ENCODE measurements around the gene THADA. TPM values are rescaled to one million over a fixed set of nuclear protein-coding genes. Genes with fewer than 3 reads are reported as not detected.

THADA gene
- total RNA-seq, 2 experiments from 2014 or later, result 32.0 to 32.1 TPM

DNA sequence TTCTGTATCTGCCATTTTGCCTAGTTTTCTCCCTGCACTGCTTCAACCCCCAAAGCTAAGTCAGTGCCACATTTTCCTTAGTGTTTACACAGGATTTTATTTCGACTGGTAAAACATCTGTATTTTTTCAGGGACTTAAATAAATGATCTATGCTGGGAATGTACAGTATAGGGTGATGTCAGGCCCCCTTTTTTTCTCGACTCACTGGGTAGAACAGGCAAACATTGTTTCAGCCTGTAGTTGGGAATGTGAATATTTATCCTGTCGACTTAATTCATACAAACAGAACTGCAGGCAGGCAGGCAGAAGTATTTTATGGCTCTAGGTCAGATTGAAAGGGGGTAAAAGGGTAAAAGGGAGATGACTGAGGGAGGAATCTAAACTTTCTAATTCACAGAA lies 245.9 kb downstream of the THADA start:
- Mint-ChIP-seq H3K4me1 (no peaks in the 10 kb centered on the region), H3K9me3 (ENCODE audit: low read depth) (no peaks in the 10 kb centered on the region), H3K27ac (no peak overlapping the region), H3K27me3 (no peaks in the 10 kb centered on the region), H3K4me3 (no peak overlapping the region), H3K36me3 (peaks cover 3% of the 10 kb centered on the region)
- no peak for ATAC-seq
- no peak for DNase-seq
- CTCF ChIA-PET, result interaction anchor here (0.6 kb wide), 1 partner anchor 85 kb away, joined by 4 read pairs; no protein-coding TSS in a partner anchor

DNA sequence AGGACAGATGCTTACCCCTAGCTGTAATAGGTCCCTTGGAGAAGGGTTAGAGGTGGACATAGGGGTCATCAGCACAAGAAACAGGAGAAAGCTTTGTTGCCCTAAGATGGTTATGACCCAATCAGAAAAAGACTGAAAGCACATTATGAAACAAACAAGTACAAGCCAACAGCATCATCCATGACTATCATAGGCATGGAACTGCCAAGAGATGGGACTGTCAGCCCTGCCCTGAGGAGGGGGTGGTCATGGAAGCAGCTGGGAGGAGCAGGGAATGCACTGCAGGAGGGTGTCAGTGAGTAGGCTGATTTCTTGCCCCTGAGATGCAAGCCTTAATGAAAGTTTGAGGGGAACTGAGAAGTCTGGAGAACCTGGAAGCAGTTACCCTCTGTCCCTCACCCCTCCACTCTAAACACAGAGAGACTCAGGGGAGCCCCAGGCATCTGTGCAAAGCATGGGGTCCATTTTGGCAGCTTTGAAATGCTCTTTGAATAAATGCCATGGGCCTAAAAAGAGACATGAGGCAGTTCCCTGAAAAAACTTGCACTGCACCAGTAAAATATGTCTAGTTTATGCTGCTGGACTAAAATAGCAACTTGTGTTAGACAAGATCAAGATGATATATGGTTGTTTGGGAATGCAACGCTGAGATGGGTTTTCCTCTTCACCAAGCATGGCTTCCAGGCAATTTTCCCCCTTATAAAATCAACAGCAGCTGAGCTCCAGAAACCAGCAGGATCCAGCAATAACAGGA lies 246.8 kb downstream of the THADA start:
- no peak for DNase-seq
- Mint-ChIP-seq H3K4me3 (no peak overlapping the region), H3K4me1 (no peaks in the 10 kb centered on the region), H3K9me3 (ENCODE audit: low read depth) (no peaks in the 10 kb centered on the region), H3K36me3 (peaks cover 1% of the 10 kb centered on the region), H3K27me3 (no peaks in the 10 kb centered on the region), H3K27ac (no peak overlapping the region)
- CTCF ChIA-PET, result no interaction called here
- no peak for ATAC-seq

DNA sequence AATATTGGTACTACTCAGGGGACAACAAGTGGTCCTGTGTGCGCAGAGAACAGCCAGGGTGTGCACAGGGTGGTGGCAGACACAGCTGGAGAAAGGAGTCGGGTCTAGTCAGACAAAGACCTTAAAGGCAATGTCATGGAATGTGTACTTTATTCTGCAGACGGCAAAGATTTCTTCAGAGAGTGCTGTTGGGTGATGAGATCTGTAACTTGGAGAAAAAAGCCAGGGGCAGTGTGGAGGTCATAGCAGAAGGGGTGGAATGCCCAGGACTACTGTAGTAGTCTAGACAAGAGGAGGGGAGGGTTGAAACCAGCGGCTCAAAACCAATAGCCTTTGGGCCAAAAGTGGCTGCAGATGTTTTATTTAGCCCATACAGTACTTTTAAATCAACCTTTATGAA lies 248.1 kb downstream of the THADA start:
- no peak for DNase-seq
- CTCF ChIA-PET, result no interaction called here
- H3K4me1 Mint-ChIP-seq, result no peaks in the 10 kb centered on the region
- no peak overlapping the region for H3K4me3 Mint-ChIP-seq
- H3K27me3 Mint-ChIP-seq, result no peaks in the 10 kb centered on the region
- no peak overlapping the region for H3K27ac Mint-ChIP-seq
- H3K36me3 Mint-ChIP-seq, result peaks cover 1% of the 10 kb centered on the region
- H3K9me3 Mint-ChIP-seq (ENCODE audit: low read depth), result no peaks in the 10 kb centered on the region
- no peak for ATAC-seq

DNA sequence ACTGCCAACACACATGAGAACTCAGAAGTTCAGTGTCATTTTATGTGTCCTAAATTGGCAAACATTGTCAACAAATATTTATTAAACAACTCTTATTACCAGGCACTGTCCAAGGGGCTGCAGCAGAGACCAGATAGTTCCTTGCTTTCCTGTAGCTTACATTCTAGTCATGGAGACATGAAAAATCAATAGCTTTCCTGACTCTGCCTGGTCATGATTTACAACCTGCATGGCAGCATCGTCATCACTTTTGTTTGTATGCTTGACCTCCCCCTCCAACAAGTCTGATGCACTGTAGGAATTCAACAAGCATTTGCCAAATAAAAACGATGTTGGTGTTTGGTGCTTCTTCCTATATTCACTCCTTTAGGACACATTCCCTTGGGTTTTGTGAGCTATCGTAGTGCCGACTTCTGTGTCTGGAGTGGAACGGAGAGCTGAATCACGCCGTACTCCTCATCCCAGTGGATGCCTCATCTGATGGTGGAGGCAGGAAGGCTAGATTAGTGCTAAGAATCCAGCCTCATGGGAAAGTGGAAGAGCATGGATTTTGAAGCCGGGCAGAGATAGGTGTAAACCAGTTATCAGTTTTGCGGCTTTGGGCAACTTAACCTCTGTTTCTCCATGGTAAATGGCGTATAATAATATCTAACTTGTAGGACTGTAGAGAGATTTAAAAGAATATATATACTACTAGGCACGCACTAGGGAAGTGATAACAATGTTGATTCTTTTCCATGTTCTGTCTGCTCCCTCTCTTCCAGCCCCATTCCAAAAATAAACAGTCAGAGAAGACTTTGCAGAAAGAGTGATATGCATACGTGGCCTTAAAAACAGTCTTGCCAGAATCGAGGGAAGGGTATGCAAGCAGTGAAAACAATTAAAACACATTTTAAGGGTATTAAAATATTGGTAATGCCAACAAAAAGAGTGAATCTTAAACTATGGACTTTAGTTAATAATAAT lies 249.0 kb downstream of the THADA start:
- Mint-ChIP-seq H3K27ac (no peak overlapping the region), H3K9me3 (ENCODE audit: low read depth) (no peaks in the 10 kb centered on the region), H3K4me1 (no peaks in the 10 kb centered on the region), H3K36me3 (peaks cover 5% of the 10 kb centered on the region), H3K4me3 (no peak overlapping the region), H3K27me3 (no peaks in the 10 kb centered on the region)
- DNase-seq (no peak), ATAC-seq (no peak)
- CTCF ChIA-PET, result no interaction called here

DNA sequence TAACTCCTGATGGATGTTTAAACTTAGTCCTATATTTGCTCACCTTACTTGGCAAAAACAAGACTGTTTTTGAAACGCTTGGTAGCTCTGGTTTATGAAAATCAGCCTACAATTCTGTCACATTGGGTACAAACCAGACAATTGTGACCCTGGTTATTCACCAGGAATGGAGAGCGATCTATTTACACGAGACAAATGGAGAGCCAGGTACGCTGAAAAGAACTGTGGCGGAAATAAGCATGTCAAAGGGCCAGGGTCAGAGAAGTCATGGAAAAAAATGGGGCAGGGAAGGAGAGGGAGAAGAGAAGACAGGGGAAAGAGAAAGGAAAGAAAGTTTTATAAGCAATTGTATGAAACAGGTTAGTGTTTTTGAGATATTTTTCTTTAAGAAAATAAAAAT lies 250.0 kb downstream of the THADA start:
- Mint-ChIP-seq H3K36me3 (peaks cover 8% of the 10 kb centered on the region), H3K9me3 (ENCODE audit: low read depth) (no peaks in the 10 kb centered on the region), H3K4me1 (no peaks in the 10 kb centered on the region), H3K27ac (no peak overlapping the region), H3K27me3 (no peaks in the 10 kb centered on the region), H3K4me3 (no peak overlapping the region)
- ATAC-seq (no peak), DNase-seq (no peak)
- CTCF ChIA-PET, result no interaction called here

DNA sequence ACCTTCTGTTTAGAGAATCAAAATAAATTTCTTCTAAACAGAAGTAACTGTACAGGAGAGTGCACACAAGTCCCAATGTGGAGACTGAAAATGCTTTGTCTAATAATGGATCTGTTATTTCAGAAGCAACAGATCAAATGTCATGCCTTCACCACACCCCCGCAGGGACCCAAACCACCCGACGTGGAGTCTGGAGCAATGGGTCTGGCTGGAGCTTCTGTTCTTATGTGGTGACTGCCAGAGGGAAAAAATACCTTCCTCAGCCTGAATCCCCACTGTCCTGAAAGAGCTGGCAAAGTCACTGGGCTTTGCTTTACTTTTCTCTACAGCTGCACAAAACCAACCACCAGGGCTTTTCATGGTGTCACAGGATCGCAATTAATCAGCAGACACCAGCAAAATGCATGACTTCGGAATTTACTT lies 250.4 kb downstream of the THADA start:
- CTCF ChIA-PET, result no interaction called here
- Mint-ChIP-seq H3K4me1 (no peaks in the 10 kb centered on the region), H3K27ac (no peak overlapping the region), H3K27me3 (no peaks in the 10 kb centered on the region), H3K36me3 (peaks cover 8% of the 10 kb centered on the region), H3K9me3 (ENCODE audit: low read depth) (no peaks in the 10 kb centered on the region), H3K4me3 (no peak overlapping the region)
- no peak for ATAC-seq
- DNase-seq, result no peak

DNA sequence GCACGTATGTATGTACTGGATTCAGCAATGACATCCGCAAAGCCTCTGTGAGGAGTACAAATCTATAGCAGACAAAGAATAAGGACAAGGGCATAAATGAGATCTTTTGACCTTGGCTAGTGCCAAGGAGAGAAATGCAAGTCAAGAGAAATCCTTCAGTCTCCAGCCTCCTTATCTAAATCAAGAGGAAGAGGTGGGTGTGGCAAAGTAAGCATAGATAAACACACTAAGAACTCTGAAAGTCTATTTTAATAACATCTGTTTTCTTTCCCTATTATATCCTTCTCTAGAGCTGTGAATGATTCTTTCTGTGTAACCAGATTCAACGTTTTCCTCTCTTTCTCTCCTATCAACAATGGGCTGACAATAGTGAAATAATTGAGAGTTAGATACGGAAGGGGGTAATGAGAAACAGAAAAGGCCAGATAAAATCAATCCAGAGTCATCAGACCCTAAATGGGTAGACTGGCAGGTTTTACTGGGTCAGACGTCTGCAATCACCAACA lies 250.9 kb downstream of the THADA start:
- no peaks in the 10 kb centered on the region for H3K4me1 Mint-ChIP-seq
- H3K36me3 Mint-ChIP-seq, result peaks cover 8% of the 10 kb centered on the region
- ATAC-seq (no peak), DNase-seq (no peak)
- H3K27me3 Mint-ChIP-seq, result no peaks in the 10 kb centered on the region
- no peak overlapping the region for H3K27ac Mint-ChIP-seq
- no peaks in the 10 kb centered on the region for H3K9me3 Mint-ChIP-seq (ENCODE audit: low read depth)
- CTCF ChIA-PET, result no interaction called here
- no peak overlapping the region for H3K4me3 Mint-ChIP-seq

DNA sequence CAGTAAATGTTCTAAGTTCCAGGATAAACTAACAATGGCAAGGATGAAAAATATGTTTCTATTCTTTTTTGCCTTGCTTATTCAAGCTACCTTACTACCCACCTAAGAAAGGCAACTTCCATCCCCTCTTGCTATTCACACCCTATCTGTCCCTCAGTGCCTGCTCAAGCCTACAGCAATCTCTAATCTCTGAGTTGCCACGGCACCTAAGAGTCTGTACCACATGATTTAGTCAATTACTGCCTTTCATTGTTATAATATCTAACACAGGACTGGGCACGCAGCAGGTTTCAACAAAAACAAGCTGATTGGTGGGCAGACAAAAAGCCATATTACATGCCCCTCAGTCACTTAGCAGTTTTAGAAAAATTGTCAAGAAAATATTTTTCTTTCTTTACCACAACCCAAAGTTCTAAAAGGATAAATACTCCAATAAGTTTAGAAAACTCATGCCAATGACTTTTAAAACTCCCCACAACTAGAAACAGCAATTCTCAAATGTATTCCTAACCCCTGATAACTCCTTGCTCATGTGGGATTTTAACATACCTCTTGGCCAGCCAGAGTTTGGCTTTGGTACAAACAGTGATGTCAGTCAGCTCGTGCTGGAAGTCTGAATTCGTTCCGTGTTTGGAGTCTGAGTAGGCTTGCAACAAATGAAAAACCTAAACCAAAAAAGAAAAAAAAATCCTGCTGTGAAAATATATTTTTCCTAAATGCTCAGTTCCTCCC lies 252.1 kb downstream of the THADA start:
- Mint-ChIP-seq H3K4me1 (no peaks in the 10 kb centered on the region), H3K27ac (no peak overlapping the region), H3K4me3 (no peak overlapping the region), H3K27me3 (no peaks in the 10 kb centered on the region), H3K36me3 (peaks cover 8% of the 10 kb centered on the region), H3K9me3 (ENCODE audit: low read depth) (no peaks in the 10 kb centered on the region)
- CTCF ChIA-PET, result no interaction called here
- ATAC-seq (no peak), DNase-seq (no peak)

DNA sequence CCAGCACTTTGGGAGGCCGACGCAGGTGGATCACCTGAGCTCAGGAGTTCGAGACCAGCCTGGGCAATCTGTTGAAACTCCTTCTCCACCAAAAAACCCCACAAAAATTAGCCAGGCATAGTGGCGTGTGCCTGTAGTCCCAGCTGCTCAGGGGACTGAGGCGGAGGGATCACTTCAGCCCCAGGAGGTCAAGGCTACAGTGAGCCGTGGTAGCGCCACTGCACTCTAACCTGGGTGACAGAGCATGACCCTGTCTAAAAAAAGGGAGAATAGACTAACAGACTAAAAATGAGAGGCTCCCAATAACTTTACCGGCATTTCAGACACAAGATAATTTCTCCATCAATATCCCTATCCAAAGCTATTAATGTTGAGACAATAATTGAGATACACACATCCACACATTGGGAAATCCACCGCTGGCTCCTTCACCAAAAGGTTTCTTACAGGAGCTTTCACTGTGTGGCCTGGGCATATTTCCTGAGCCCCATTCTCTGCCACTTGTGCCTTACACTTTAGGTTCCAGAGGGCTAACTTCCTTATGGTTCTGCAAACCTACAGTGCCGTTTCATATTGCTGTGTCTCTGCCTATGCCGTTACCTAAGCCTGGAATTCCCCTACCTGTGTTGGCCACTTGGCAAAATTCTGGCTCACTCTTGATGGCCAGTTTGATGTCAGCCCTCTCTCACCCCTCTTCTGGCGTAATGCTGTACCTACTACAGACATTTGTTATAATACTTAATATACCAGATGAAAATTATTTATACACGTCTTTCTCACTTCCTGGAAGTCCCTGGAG lies 253.7 kb downstream of the THADA start:
- CTCF ChIA-PET, result no interaction called here
- Mint-ChIP-seq H3K4me1 (peaks cover 3% of the 10 kb centered on the region), H3K27ac (no peak overlapping the region), H3K9me3 (ENCODE audit: low read depth) (no peaks in the 10 kb centered on the region), H3K4me3 (no peak overlapping the region), H3K27me3 (no peaks in the 10 kb centered on the region), H3K36me3 (peaks cover 13% of the 10 kb centered on the region)
- DNase-seq, result no peak
- ATAC-seq, result no peak

DNA sequence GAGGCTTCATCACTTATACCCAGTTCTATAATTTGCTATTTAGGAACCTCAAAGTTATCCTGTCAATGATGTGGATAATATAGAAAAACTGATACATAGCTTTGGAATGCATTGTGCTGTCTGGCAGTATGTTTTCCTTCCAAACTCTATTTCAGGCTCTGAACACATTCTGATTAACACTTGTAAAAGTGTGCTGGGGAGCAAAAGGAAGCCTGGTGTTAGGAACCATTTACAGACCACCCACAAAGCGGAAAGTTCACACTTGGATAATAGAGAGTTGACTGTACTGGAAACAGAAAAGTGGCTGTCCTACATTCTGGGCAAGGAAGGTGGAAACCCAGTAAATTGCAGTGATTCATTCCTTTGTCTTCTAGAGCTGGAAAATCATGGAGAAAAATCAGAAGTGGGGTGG lies 254.9 kb downstream of the THADA start:
- Mint-ChIP-seq H3K4me1 (peaks cover 11% of the 10 kb centered on the region), H3K4me3 (no peak overlapping the region), H3K27ac (no peak overlapping the region), H3K27me3 (no peaks in the 10 kb centered on the region), H3K36me3 (peaks cover 13% of the 10 kb centered on the region), H3K9me3 (ENCODE audit: low read depth) (no peaks in the 10 kb centered on the region)
- no peak for DNase-seq
- no peak for ATAC-seq
- CTCF ChIA-PET, result no interaction called here

DNA sequence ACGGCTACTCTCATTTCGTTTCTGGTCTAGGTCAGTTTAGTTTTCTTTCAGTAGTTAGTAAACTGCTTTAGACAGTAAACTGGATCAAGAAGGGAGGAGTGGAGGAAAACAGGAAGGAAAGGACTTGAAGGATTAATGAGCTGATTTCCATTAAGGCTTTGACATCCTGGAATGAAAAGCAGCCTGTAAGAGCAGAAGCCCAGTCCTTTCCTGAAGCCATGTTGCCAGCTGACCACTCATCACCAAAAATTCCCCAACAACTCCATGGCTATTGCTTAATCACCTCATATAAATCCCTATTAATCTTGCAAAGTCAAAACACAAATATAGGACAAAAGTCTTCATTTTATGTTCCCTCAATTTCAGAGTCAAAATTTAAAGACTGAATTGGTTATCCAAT lies 255.8 kb downstream of the THADA start:
- H3K36me3 Mint-ChIP-seq, result peaks cover 13% of the 10 kb centered on the region
- DNase-seq, result no peak
- no peak overlapping the region for H3K4me3 Mint-ChIP-seq
- H3K27ac Mint-ChIP-seq, result no peak overlapping the region
- H3K27me3 Mint-ChIP-seq, result no peaks in the 10 kb centered on the region
- H3K4me1 Mint-ChIP-seq, result peaks cover 11% of the 10 kb centered on the region
- no peak for ATAC-seq
- no peaks in the 10 kb centered on the region for H3K9me3 Mint-ChIP-seq (ENCODE audit: low read depth)
- CTCF ChIA-PET, result interaction anchor here (1.1 to 1.4 kb wide), 2 partner anchors 11 to 213 kb away, joined by 4 read pairs; no protein-coding TSS in a partner anchor

DNA sequence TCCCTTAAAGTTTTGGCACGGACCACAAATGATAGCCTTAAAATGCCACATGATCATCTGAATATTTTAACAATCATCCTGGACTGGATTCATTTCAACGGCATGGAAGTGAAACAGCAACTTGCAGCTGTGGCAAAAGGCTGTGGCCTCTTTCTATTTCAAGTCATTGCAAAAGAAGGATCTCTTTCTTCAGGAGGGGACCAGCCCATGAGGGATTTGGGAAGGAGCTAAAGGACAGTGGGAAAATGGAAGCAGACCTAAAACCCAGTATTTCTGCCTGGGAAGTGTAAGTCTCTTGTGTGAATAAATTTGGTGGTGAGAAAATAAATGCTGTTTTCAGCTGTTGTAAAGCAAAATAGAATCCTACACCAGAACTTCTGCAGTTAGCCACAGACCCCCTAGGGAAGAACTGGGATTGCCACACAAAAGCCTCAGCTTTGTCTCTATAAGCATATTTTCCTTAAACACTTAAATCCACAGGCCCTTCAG lies 262.1 kb downstream of the THADA start:
- DNase-seq (no peak), ATAC-seq (no peak)
- H3K9me3 Mint-ChIP-seq (ENCODE audit: low read depth), result no peaks in the 10 kb centered on the region
- CTCF ChIA-PET, result no interaction called here
- no peaks in the 10 kb centered on the region for H3K27me3 Mint-ChIP-seq
- peaks cover 11% of the 10 kb centered on the region for H3K4me1 Mint-ChIP-seq
- H3K27ac Mint-ChIP-seq, result no peak overlapping the region
- H3K4me3 Mint-ChIP-seq, result no peak overlapping the region
- H3K36me3 Mint-ChIP-seq, result peaks cover 10% of the 10 kb centered on the region

Data from activated CD8-positive, alpha-beta memory T cell treated with anti-CD3 and anti-CD28 coated beads, Interleukin-2, amount 10 ng/mL, durations not matched to agents 7 days and 5 days (primary cell).